Measurements from ENCODE around the gene ERN2.
"Not testable (repeated sequence)": the region's sequence is repeated elsewhere in the genome, so short reads cannot be mapped to it uniquely, and the experiment has no call there.

ERN2 gene

GRCh38 chr16:23724785-23725131 lies 11.7 kb upstream of the ERN2 start:
- no peaks in the 10 kb centered on the region for H3K79me2 ChIP-seq (ENCODE audit: control insufficient read depth, low read length)
- H3K4me2 ChIP-seq (ENCODE audit: low read length) = no peak overlapping the region
- H3K9me3 ChIP-seq (ENCODE audit: control insufficient read depth, insufficient read depth, low read length) = no peaks in the 10 kb centered on the region
- no peaks in the 10 kb centered on the region for H3K9me2 ChIP-seq (replicated peaks; ENCODE audit: control insufficient read depth, low read length)
- H3K27me3 ChIP-seq (ENCODE audit: control insufficient read depth, low read length) = no peaks in the 10 kb centered on the region
- H3K27ac ChIP-seq (ENCODE audit: low read depth, low read length) = no peak overlapping the region
- no peaks in the 10 kb centered on the region for H3K36me3 ChIP-seq (ENCODE audit: control insufficient read depth, low read length)
- TF ChIP-seq CTCF (IDR thresholded peaks at IDR 0.05; ENCODE audit: low read depth, low read length, poor library complexity, severe bottlenecking) (no peak), EZH2phosphoT487 (IDR thresholded peaks at IDR 0.05; ENCODE audit: borderline replicate concordance, low read length) (no peak)
- 0 out of 2 replicates have a peak, but pooled peaks cover 2% of the 10 kb centered on the region for H3K4me1 ChIP-seq (ENCODE audit: control insufficient read depth, low read length)
- no peaks in the 10 kb centered on the region for H4K20me1 ChIP-seq (ENCODE audit: control insufficient read depth, insufficient read depth, low read depth, low read length)
- no peaks in the 10 kb centered on the region for H3F3A ChIP-seq (ENCODE audit: control insufficient read depth, insufficient read depth)
- no peak overlapping the region for H3K4me3 ChIP-seq (ENCODE audit: low read length)

GRCh38 chr16:23724096-23724784 lies 11.2 kb upstream of the ERN2 start:
- H3K9me3 ChIP-seq (ENCODE audit: control insufficient read depth, insufficient read depth, low read length) = no peaks in the 10 kb centered on the region
- no peaks in the 10 kb centered on the region for H4K20me1 ChIP-seq (ENCODE audit: control insufficient read depth, insufficient read depth, low read depth, low read length)
- H3K4me3 ChIP-seq (ENCODE audit: low read length) = no peak overlapping the region
- H3F3A ChIP-seq (ENCODE audit: control insufficient read depth, insufficient read depth) = no peaks in the 10 kb centered on the region
- no peak overlapping the region for H3K27ac ChIP-seq (ENCODE audit: low read depth, low read length)
- no peak overlapping the region for H3K4me2 ChIP-seq (ENCODE audit: low read length)
- TF ChIP-seq EZH2phosphoT487 (IDR thresholded peaks at IDR 0.05; ENCODE audit: borderline replicate concordance, low read length) (no peak), CTCF (IDR thresholded peaks at IDR 0.05; ENCODE audit: low read depth, low read length, poor library complexity, severe bottlenecking) (no peak)
- no peaks in the 10 kb centered on the region for H3K27me3 ChIP-seq (ENCODE audit: control insufficient read depth, low read length)
- H3K36me3 ChIP-seq (ENCODE audit: control insufficient read depth, low read length) = no peaks in the 10 kb centered on the region
- no peaks in the 10 kb centered on the region for H3K79me2 ChIP-seq (ENCODE audit: control insufficient read depth, low read length)
- H3K4me1 ChIP-seq (ENCODE audit: control insufficient read depth, low read length) = 0 out of 2 replicates have a peak, but pooled peaks cover 2% of the 10 kb centered on the region
- no peaks in the 10 kb centered on the region for H3K9me2 ChIP-seq (replicated peaks; ENCODE audit: control insufficient read depth, low read length)

GRCh38 chr16:23722613-23723240 lies 9.7 kb upstream of the ERN2 start:
- not testable (repeated sequence) for H3K79me2 ChIP-seq (ENCODE audit: control insufficient read depth, low read length); H3K36me3 ChIP-seq (ENCODE audit: control insufficient read depth, low read length); H3F3A ChIP-seq (ENCODE audit: control insufficient read depth, insufficient read depth); H3K4me3 ChIP-seq (ENCODE audit: low read length); H3K9me2 ChIP-seq (replicated peaks; ENCODE audit: control insufficient read depth, low read length); H3K4me1 ChIP-seq (ENCODE audit: control insufficient read depth, low read length); H3K27ac ChIP-seq (ENCODE audit: low read depth, low read length); H3K9me3 ChIP-seq (ENCODE audit: control insufficient read depth, insufficient read depth, low read length); H3K4me2 ChIP-seq (ENCODE audit: low read length); H3K27me3 ChIP-seq (ENCODE audit: control insufficient read depth, low read length); H4K20me1 ChIP-seq (ENCODE audit: control insufficient read depth, insufficient read depth, low read depth, low read length)

GRCh38 chr16:23716484-23716883 lies 3.5 kb upstream of the ERN2 start:
- H3K4me3 ChIP-seq (ENCODE audit: low read length) = no peak overlapping the region
- no peak overlapping the region for H3K27ac ChIP-seq (ENCODE audit: low read depth, low read length)
- no peaks in the 10 kb centered on the region for H3K4me1 ChIP-seq (ENCODE audit: control insufficient read depth, low read length)
- H3K9me2 ChIP-seq (replicated peaks; ENCODE audit: control insufficient read depth, low read length) = no peaks in the 10 kb centered on the region
- TF ChIP-seq EZH2phosphoT487 (IDR thresholded peaks at IDR 0.05; ENCODE audit: borderline replicate concordance, low read length) = no peak
- no peak for TF ChIP-seq CTCF (IDR thresholded peaks at IDR 0.05; ENCODE audit: low read depth, low read length, poor library complexity, severe bottlenecking)
- H4K20me1 ChIP-seq (ENCODE audit: control insufficient read depth, insufficient read depth, low read depth, low read length) = no peaks in the 10 kb centered on the region
- H3K4me2 ChIP-seq (ENCODE audit: low read length) = no peak overlapping the region
- H3K9me3 ChIP-seq (ENCODE audit: control insufficient read depth, insufficient read depth, low read length) = no peaks in the 10 kb centered on the region
- H3K79me2 ChIP-seq (ENCODE audit: control insufficient read depth, low read length) = no peaks in the 10 kb centered on the region
- H3F3A ChIP-seq (ENCODE audit: control insufficient read depth, insufficient read depth) = no peaks in the 10 kb centered on the region
- no peaks in the 10 kb centered on the region for H3K36me3 ChIP-seq (ENCODE audit: control insufficient read depth, low read length)
- H3K27me3 ChIP-seq (ENCODE audit: control insufficient read depth, low read length) = peaks cover 8% of the 10 kb centered on the region
